IMR-90 (cell line): ENCODE measurements around the gene TMEM63C. TPM values are rescaled to one million over a fixed set of nuclear protein-coding genes. Genes with fewer than 3 reads are reported as not detected.

ENCODE experiments used
- ATAC-seq: fragments of 200-7000 bp; cut with Tn5 transposase; 2 replicates; pipeline ENCODE4 v1.9.1; 2020; ENCODE audit warnings: low read depth, mild to moderate bottlenecking, moderate library complexity
- BruUV-seq: library from RNA; stranded (reverse); fragments of 400-500 nt; replicated peaks from 2 replicates; lab custom pipeline; 2021; lab: Mats Ljungman, UMichigan
- CTCF ChIA-PET: fragments of 300-600 bp; formaldehyde crosslinking; extraction: SDS; loops from one replicate; lab custom pipeline; 2021; ENCODE audit warnings: antibody characterized with exemption; lab: Yijun Ruan, JAX
- POLR2A ChIA-PET: fragments of 300-600 bp; sonication (Branson Sonifier 250); formaldehyde crosslinking; loops from one replicate; lab custom pipeline; 2022; ENCODE audit warnings: antibody characterized with exemption; ENCODE audit not compliant: unreplicated experiment; lab: Charles Lee
- DNase-seq: peaks from one replicate; pipeline ENCODE4 v3.0.0; 2013
- H2AFZ ChIP-seq: replicated peaks from 2 replicates; pipeline ENCODE3; 2013; ENCODE audit warnings: low read length, mild to moderate bottlenecking; ENCODE audit not compliant: poor library complexity
- H2AK5ac ChIP-seq: 2 replicates; pipeline ENCODE4 v1.6.1; 2013; ENCODE audit warnings: low read depth, low read length, inconsistent platforms
- H2AK9ac ChIP-seq: replicated peaks from 2 replicates; pipeline ENCODE3; 2013; ENCODE audit warnings: mild to moderate bottlenecking, low read depth, low read length, moderate library complexity; ENCODE audit not compliant: poor library complexity
- H2BK120ac ChIP-seq: 2 replicates; pipeline ENCODE4 v1.6.1; 2013; ENCODE audit warnings: low read depth, low read length, inconsistent platforms
- H2BK15ac ChIP-seq: 3 replicates; pipeline ENCODE4 v1.6.1; 2013; ENCODE audit warnings: low read depth, low read length, inconsistent platforms
- H2BK20ac ChIP-seq: 2 replicates; pipeline ENCODE4 v1.6.1; 2013; ENCODE audit warnings: low read depth, mild to moderate bottlenecking, inconsistent platforms, low read length, moderate library complexity
- H2BK5ac ChIP-seq: 2 replicates; pipeline ENCODE4 v1.6.1; 2013; ENCODE audit warnings: mild to moderate bottlenecking, low read depth, low read length, inconsistent platforms; ENCODE audit not compliant: poor library complexity, severe bottlenecking
- H3K14ac ChIP-seq: replicated peaks from 2 replicates; pipeline ENCODE4 v1.6.1; 2013; ENCODE audit warnings: low read depth, low read length, inconsistent platforms
- H3K18ac ChIP-seq: 2 replicates; pipeline ENCODE4 v1.6.1; 2013; ENCODE audit warnings: low read depth, low read length, control low read depth
- H3K23ac ChIP-seq: 2 replicates; pipeline ENCODE4 v1.6.1; 2013; ENCODE audit warnings: low read depth, low read length, inconsistent platforms
- H3K27ac ChIP-seq: 2 replicates; pipeline ENCODE4 v1.5.1; 2013; ENCODE audit warnings: mild to moderate bottlenecking, control low read depth, low read length; ENCODE audit not compliant: insufficient read depth
- H3K27me3 ChIP-seq: 2 replicates; pipeline ENCODE4 v1.6.1; 2013; ENCODE audit warnings: low read length; ENCODE audit not compliant: control insufficient read depth, insufficient read depth
- H3K36me3 ChIP-seq: 2 replicates; pipeline ENCODE4 v1.6.1; 2013; ENCODE audit warnings: low read length, mixed read lengths; ENCODE audit not compliant: control insufficient read depth, insufficient read depth
- H3K4ac ChIP-seq: 2 replicates; pipeline ENCODE4 v1.6.1; 2013; ENCODE audit warnings: low read depth, low read length, inconsistent platforms
- H3K4me1 ChIP-seq: 2 replicates; pipeline ENCODE4 v1.6.1; 2013; ENCODE audit warnings: low read length, mixed read lengths; ENCODE audit not compliant: control insufficient read depth, insufficient read depth
- H3K4me2 ChIP-seq: 2 replicates; pipeline ENCODE4 v1.6.1; 2013; ENCODE audit warnings: low read depth, mild to moderate bottlenecking, control low read depth, low read length, moderate library complexity
- H3K4me3 ChIP-seq: 2 replicates; pipeline ENCODE4 v1.5.1; 2013; ENCODE audit warnings: low read depth, mild to moderate bottlenecking, control low read depth, low read length, moderate library complexity; ENCODE audit not compliant: insufficient read depth
- H3K56ac ChIP-seq: 2 replicates; pipeline ENCODE4 v1.6.1; 2013; ENCODE audit warnings: low read length, inconsistent platforms; ENCODE audit not compliant: insufficient read depth; ENCODE audit errors: extremely low read depth
- H3K79me1 ChIP-seq, 2 experiments: 2 replicates each; pipeline ENCODE4 v1.6.1; 2013; ENCODE audit warnings: low read length in 2 of 2, inconsistent platforms in 1 of 2, low read depth in 1 of 2
- H3K9ac ChIP-seq: 2 replicates; pipeline ENCODE4 v1.6.1; 2013; ENCODE audit warnings: low read depth, low read length, control low read depth
- H3K9me1 ChIP-seq: 2 replicates; pipeline ENCODE4 v1.6.1; 2013; ENCODE audit warnings: low read length, inconsistent platforms; ENCODE audit not compliant: insufficient read depth
- H3K9me3 ChIP-seq: 2 replicates; pipeline ENCODE4 v1.6.1; 2013; ENCODE audit warnings: low read length; ENCODE audit not compliant: control insufficient read depth, insufficient read depth
- H4K20me1 ChIP-seq: 2 replicates; pipeline ENCODE4 v1.6.1; 2013; ENCODE audit warnings: low read length, inconsistent platforms; ENCODE audit not compliant: insufficient read depth
- H4K5ac ChIP-seq: 2 replicates; pipeline ENCODE4 v1.6.1; 2013; ENCODE audit warnings: mild to moderate bottlenecking, low read depth, low read length, control low read depth
- H4K8ac ChIP-seq, 2 experiments: 2 replicates each; pipeline ENCODE4 v1.6.1; 2013; ENCODE audit warnings: low read depth in 2 of 2, low read length in 2 of 2, control low read depth in 1 of 2, inconsistent platforms in 1 of 2
- H4K91ac ChIP-seq: 2 replicates; pipeline ENCODE4 v1.6.1; 2013; ENCODE audit warnings: low read depth, low read length, inconsistent platforms; ENCODE audit not compliant: insufficient read depth
- BHLHE40 ChIP-seq: fragments of 150-350 bp; IDR thresholded peaks from 2 replicates; pipeline ENCODE4 v1.6.1; 2016; ENCODE audit warnings: mild to moderate bottlenecking, low read depth, low read length
- CEBPB ChIP-seq: IDR thresholded peaks from 2 replicates; pipeline ENCODE4 v1.6.1; 2012; ENCODE audit warnings: low read depth, low read length, improper control_type of control experiment
- CHD1 ChIP-seq: IDR thresholded peaks from 2 replicates; pipeline ENCODE4 v1.6.1; 2012; ENCODE audit warnings: low read depth, low read length, improper control_type of control experiment
- CTCF ChIP-seq: conservative IDR thresholded peaks from 2 replicates; pipeline ENCODE4 v1.5.1; 2012; ENCODE audit warnings: mild to moderate bottlenecking, low read depth, low read length, improper control_type of control experiment
- ELK1 ChIP-seq: fragments of 150-350 bp; IDR thresholded peaks from 2 replicates; pipeline ENCODE4 v1.6.1; 2016; ENCODE audit warnings: low read depth, mild to moderate bottlenecking, low read length, moderate library complexity, borderline replicate concordance
- FOS ChIP-seq: fragments of 150-350 bp; IDR thresholded peaks from 2 replicates; pipeline ENCODE4 v1.6.1; 2016; ENCODE audit warnings: low read depth, low read length
- MAFK ChIP-seq: IDR thresholded peaks from 2 replicates; pipeline ENCODE4 v1.6.1; 2012; ENCODE audit warnings: low read depth, low read length, improper control_type of control experiment
- MAZ ChIP-seq: IDR thresholded peaks from 2 replicates; pipeline ENCODE4 v1.6.1; 2012; ENCODE audit warnings: low read depth, mild to moderate bottlenecking, low read length, improper control_type of control experiment, moderate library complexity, borderline replicate concordance
- MXI1 ChIP-seq: IDR thresholded peaks from 2 replicates; pipeline ENCODE4 v1.6.1; 2012; ENCODE audit warnings: low read depth, mild to moderate bottlenecking, low read length, moderate library complexity, borderline replicate concordance
- NFE2L2 ChIP-seq: fragments of 150-350 bp; IDR thresholded peaks from 2 replicates; pipeline ENCODE4 v1.6.1; 2016; ENCODE audit warnings: low read depth, mild to moderate bottlenecking, low read length
- POLR2A ChIP-seq: IDR thresholded peaks from 2 replicates; pipeline ENCODE4 v1.6.1; 2012; ENCODE audit warnings: mild to moderate bottlenecking, low read depth, low read length
- RAD21 ChIP-seq: IDR thresholded peaks from 2 replicates; pipeline ENCODE4 v1.6.1; 2012; ENCODE audit warnings: low read length, improper control_type of control experiment
- RCOR1 ChIP-seq: IDR thresholded peaks from 2 replicates; pipeline ENCODE4 v1.6.1; 2012; ENCODE audit warnings: mild to moderate bottlenecking, low read length, improper control_type of control experiment; ENCODE audit not compliant: insufficient replicate concordance
- RFX5 ChIP-seq: IDR thresholded peaks from 2 replicates; pipeline ENCODE4 v1.8.0; 2012; ENCODE audit warnings: low read depth, mild to moderate bottlenecking, low read length, moderate library complexity
- SMC3 ChIP-seq: fragments of 150-350 bp; IDR thresholded peaks from 2 replicates; pipeline ENCODE4 v1.6.1; 2016; ENCODE audit warnings: low read depth, mild to moderate bottlenecking, antibody characterized with exemption, low read length, moderate library complexity
- USF2 ChIP-seq: fragments of 150-350 bp; IDR thresholded peaks from 2 replicates; pipeline ENCODE4 v1.6.1; 2017; ENCODE audit warnings: mild to moderate bottlenecking, antibody characterized with exemption, low read length, low read depth
- WGBS, 2 experiments: methylation state at CpG; one replicate each; pipeline versions ENCODE4 v1.1.5 to v1.1.7; 2013; ENCODE audit warnings: missing lambda C conversion rate in 2 of 2; ENCODE audit not compliant: insufficient read length in 1 of 2; ENCODE audit errors: extremely low coverage in 2 of 2; 5-methylcytosine and 5-hydroxymethylcytosine counted together
- dilution Hi-C: fragments of 300-500 bp; cut with HindIII; formaldehyde crosslinking; loops from one replicate; pipeline ENCODE4 v1.14.3; 2018; ENCODE audit warnings: low sequenced_read_pairs; ENCODE audit not compliant: unreplicated experiment
- in situ Hi-C: fragments of 300-500 bp; cut with MboI; formaldehyde crosslinking; loops from 3 replicates; pipeline ENCODE4 v1.14.3; 2019; ENCODE audit warnings: low sequenced_read_pairs, inconsistent platforms, mixed read lengths
- intact Hi-C: fragments of 100-400 bp; cut with micrococcal nuclease; formaldehyde crosslinking; loops from 2 replicates; pipeline ENCODE4 v1.10.0; 2022
- polyA plus RNA-seq, 3 experiments: library from polyadenylated mRNA; depleted of rRNA; stranded (reverse); fragments of >200 nt; gene quantifications; 2 replicates each; pipeline ENCODE4 v1.2.3, GENCODE V29; 2012; ENCODE audit warnings: low replicate concordance in 1 of 3
- total RNA-seq: library from RNA; depleted of rRNA; stranded (reverse); fragments of >200 nt; gene quantifications from 2 replicates; pipeline ENCODE4 v1.2.3, GENCODE V29; 2012

The TMEM63C gene
- total and polyA plus RNA-seq, 2 of the 4 experiments (the other 2 are of a cell fraction): under 0.01 TPM; not detected in 1

GRCh38 chr14:77143071-77143470, 38.5 kb upstream of the TMEM63C start:
- no peak overlapping the region for H2BK15ac ChIP-seq
- H3K27ac ChIP-seq: no peak overlapping the region
- no peak overlapping the region for H4K91ac ChIP-seq
- H4K5ac ChIP-seq: no peak overlapping the region
- in situ Hi-C loops (no loop called here), dilution Hi-C loops (no loop called here), intact Hi-C loops (no loop called here)
- no peak overlapping the region for H2BK5ac ChIP-seq
- H4K8ac ChIP-seq: no peak overlapping the region
- H3K56ac ChIP-seq: no peak overlapping the region
- WGBS, 2 experiments: no CpG with 5 or more reads among the region's 4 CpGs
- ChIA-PET POLR2A (no interaction called here), CTCF (interaction anchor here (0.6 to 1.2 kb wide), 2 partner anchors 10 to 174 kb away, joined by 4 to 5 read pairs; no protein-coding TSS in a partner anchor)
- no peak overlapping the region for H2BK120ac ChIP-seq
- H3K9me1 ChIP-seq: no peaks in the 10 kb centered on the region
- H3K18ac ChIP-seq: no peak overlapping the region
- ATAC-seq (no peak), DNase-seq (no peak)
- no peaks in the 10 kb centered on the region for H3K36me3 ChIP-seq
- H3K4me2 ChIP-seq: no peak overlapping the region
- H3K4me3 ChIP-seq: no peak overlapping the region
- BruUV-seq: no TSS peak
- no peak overlapping the region for H2AK5ac ChIP-seq
- no peak overlapping the region for H3K9ac ChIP-seq
- no peaks in the 10 kb centered on the region for H3K9me3 ChIP-seq
- no peak overlapping the region for H2AK9ac ChIP-seq
- no peaks in the 10 kb centered on the region; the same call in 1 of the 2 replicates for H3K4me1 ChIP-seq
- H3K27me3 ChIP-seq: peaks cover 75% of the 10 kb centered on the region
- no peak overlapping the region for H3K14ac ChIP-seq
- no peak overlapping the region for H2AFZ ChIP-seq
- H4K20me1 ChIP-seq: no peaks in the 10 kb centered on the region
- H3K79me1 ChIP-seq: no peaks in the 10 kb centered on the region
- H3K4ac ChIP-seq: no peak overlapping the region
- H2BK20ac ChIP-seq: no peak overlapping the region
- H3K23ac ChIP-seq: no peak overlapping the region
- no peak for TF ChIP-seq CHD1
- TF ChIP-seq MAFK: no peak
- TF ChIP-seq CEBPB: no peak
- no peak for TF ChIP-seq ELK1
- TF ChIP-seq POLR2A: no peak
- no peak for TF ChIP-seq SMC3
- no peak for TF ChIP-seq BHLHE40
- TF ChIP-seq CTCF: no peak
- no peak for TF ChIP-seq NFE2L2
- no peak for TF ChIP-seq MXI1
- no peak for TF ChIP-seq MAZ
- TF ChIP-seq RFX5: no peak
- TF ChIP-seq USF2: no peak
- TF ChIP-seq FOS: no peak
- TF ChIP-seq RCOR1: no peak
- TF ChIP-seq RAD21: no peak
